MM.1S (cell line): ENCODE measurements around the gene FUS.

ENCODE experiments used
- CTCF ChIP-seq: fragments of 300-600 bp; sonication (generic); IDR thresholded peaks from 2 replicates; pipeline ENCODE4 v1.5.1; 2016; ENCODE audit warnings: antibody characterized with exemption, low read length, mixed read lengths
- EZH2 ChIP-seq: fragments of 300-600 bp; sonication (generic); optimal IDR thresholded peaks from 2 replicates; pipeline ENCODE3; 2017; ENCODE audit warnings: low read depth, mild to moderate bottlenecking, antibody characterized with exemption, low read length, mixed read lengths
- EZH2phosphoT487 ChIP-seq: fragments of 300-600 bp; sonication (generic); IDR thresholded peaks from 2 replicates; pipeline ENCODE4 v1.6.1; 2018; ENCODE audit warnings: antibody characterized with exemption, low read length

- TF ChIP-seq CTCF (no peak), EZH2 (no peak), EZH2phosphoT487 (no peak)
Observed at GRCh38 chr16:31213877-31214707, 34.2 kb downstream of the FUS start, which contains the start of gene TRIM72.
